ENCODE measurements around the gene STAM2. TPM values are rescaled to one million over a fixed set of nuclear protein-coding genes. Genes with fewer than 3 reads are reported as not detected.
A peak's percentile ranks its signal among the peaks of the same experiment; 100 is the strongest.
"Not testable (repeated sequence)": the region's sequence is repeated elsewhere in the genome, so short reads cannot be mapped to it uniquely, and the experiment has no call there.

STAM2 gene
- polyA plus RNA-seq, 6 donors from 2014 or later: 2.8 to 9.8 (median 7.6) TPM

DNA sequence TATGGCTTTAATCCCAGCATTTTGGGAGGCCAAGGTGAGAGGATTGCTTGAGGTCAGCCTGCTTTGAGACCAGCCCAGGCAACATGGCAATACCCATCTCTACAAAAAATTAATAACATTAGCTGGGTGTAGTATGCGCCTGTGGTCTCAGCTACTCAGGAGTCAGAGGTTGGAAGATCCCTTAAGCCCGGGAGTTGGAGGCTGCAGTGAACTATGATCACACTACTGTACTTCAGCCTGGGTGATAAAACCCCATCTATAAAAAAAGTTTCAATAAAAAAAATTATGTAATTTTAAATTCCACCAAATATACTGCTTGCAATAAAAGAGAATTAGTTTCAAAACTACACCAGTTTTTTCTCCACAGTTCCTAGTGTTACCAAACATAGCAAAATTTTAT, 53.4 kb downstream of the STAM2 start:
- H3K27me3 Mint-ChIP-seq: no peaks in the 10 kb centered on the region
- no peak overlapping the region for H3K27ac Mint-ChIP-seq
- H3K36me3 Mint-ChIP-seq: peaks cover 0 to 19% of the 10 kb centered on the region in 2 donors
- no peaks in the 10 kb centered on the region for H3K4me1 Mint-ChIP-seq
- no peak for DNase-seq
- H3K4me3 Mint-ChIP-seq: no peak overlapping the region
- H3K9me3 Mint-ChIP-seq: no peaks in the 10 kb centered on the region
- no peak for ATAC-seq (ENCODE audit: low read depth in 2 of 2)

DNA sequence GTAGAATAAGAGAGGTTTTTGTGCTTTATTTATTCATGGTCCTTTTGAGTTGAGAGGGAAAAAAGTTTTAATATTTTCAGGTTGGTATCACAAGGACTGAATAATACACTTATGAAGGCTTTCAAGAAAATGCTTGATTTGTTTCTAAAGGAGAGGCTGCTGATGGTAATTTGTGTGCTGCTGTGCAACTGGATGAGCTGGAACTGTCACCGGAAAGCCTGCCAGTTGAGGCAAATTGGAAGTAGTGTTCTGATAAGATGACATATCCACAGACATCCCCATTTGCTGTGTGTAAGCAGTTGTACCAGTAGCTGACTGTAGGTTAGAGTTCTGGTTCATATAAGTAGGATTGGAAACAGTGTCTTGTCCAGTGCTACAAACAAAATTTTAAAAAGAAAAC, 55.1 kb downstream of the STAM2 start:
- peak overlapping the region in 1 of 6 donors; percentile 16 for H3K27ac Mint-ChIP-seq
- ATAC-seq (ENCODE audit: low read depth in 2 of 2) (no peak), DNase-seq (no peak)
- H3K4me3 Mint-ChIP-seq: no peak overlapping the region
- no peaks in the 10 kb centered on the region for H3K9me3 Mint-ChIP-seq
- H3K36me3 Mint-ChIP-seq: peaks cover 0 to 23% of the 10 kb centered on the region in 2 donors
- H3K27me3 Mint-ChIP-seq: no peaks in the 10 kb centered on the region
- no peaks in the 10 kb centered on the region for H3K4me1 Mint-ChIP-seq

DNA sequence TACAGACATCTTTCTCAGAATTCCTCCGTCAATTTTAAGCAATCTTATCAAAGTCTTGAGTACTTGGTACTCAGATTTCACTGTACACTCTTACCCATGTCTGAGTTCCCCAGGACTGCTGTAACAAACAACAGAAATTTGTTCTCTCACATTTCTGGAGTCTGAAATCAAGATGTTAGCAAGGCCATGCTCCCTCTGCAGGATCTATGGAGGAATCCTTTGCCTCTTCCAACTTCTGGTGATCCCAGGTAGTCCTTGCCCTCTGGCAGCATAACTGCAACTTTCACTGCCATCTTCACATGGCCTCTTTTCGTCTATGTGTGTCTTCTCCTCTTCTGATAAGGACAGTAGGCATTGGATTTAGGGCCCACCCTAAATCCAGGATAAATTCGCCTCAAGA, 59.6 kb downstream of the STAM2 start:
- no peak for ATAC-seq (ENCODE audit: low read depth in 2 of 2)
- H3K4me3 Mint-ChIP-seq: no peak overlapping the region
- peak overlapping the region in 1 of 6 donors; percentile 60 for H3K27ac Mint-ChIP-seq
- DNase-seq: no peak
- H3K9me3 Mint-ChIP-seq: peaks cover 0 to 3% (median 0%) of the 10 kb centered on the region in 7 donors
- H3K27me3 Mint-ChIP-seq: no peaks in the 10 kb centered on the region
- peaks cover 0 to 11% of the 10 kb centered on the region in 2 donors for H3K36me3 Mint-ChIP-seq
- H3K4me1 Mint-ChIP-seq: peaks cover 0 to 6% (median 3%) of the 10 kb centered on the region in 3 donors

DNA sequence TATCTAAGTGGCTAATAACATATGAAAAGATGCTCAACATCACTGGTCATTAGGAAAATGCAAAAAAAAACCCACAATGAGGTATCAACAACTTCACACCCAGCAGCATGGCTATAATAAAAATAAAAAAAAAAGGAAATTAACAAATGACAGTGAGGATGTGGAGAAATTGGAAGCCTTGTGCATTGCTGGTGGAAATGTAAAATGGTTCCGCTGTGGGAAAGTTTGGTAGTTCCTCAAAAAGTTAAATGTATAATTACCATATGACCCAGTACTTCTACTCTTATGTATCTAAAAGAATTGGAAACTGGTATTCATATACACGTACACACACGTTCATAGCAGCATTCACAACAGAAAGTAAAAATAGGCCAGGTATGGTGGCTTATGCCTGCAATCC, 61.2 kb downstream of the STAM2 start:
- Mint-ChIP-seq H3K27ac (no peak overlapping the region), H3K9me3 (peaks cover 0 to 3% (median 0%) of the 10 kb centered on the region in 7 donors), H3K27me3 (no peaks in the 10 kb centered on the region), H3K4me1 (peaks cover 0 to 6% (median 3%) of the 10 kb centered on the region in 3 donors), H3K36me3 (peaks cover 0 to 7% of the 10 kb centered on the region in 2 donors), H3K4me3 (no peak overlapping the region)
- no peak for DNase-seq
- ATAC-seq (ENCODE audit: low read depth in 2 of 2): no peak

DNA sequence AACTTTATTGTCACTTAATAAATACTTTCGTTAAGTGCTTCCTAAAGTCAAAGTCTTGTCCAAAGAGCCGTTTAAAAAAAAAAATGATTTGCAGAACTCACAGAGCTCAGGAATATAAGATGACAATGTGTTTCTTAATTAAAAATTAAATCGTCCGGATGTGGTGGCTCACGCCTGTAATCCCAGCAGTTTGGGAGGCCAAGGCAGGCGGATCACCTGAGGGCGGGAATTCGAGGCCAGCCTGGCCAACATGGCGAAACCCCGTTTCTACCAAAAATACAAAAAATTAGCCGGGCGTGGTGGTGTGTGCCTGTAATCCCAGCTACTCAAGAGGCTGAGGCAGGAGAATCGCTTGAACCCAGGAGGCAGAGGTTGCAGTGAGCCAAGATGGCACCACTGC, 68.4 kb downstream of the STAM2 start:
- not testable (repeated sequence) for H3K4me1 Mint-ChIP-seq; H3K36me3 Mint-ChIP-seq; DNase-seq; ATAC-seq (ENCODE audit: low read depth in 2 of 2); H3K27me3 Mint-ChIP-seq; H3K9me3 Mint-ChIP-seq; H3K27ac Mint-ChIP-seq; H3K4me3 Mint-ChIP-seq

DNA sequence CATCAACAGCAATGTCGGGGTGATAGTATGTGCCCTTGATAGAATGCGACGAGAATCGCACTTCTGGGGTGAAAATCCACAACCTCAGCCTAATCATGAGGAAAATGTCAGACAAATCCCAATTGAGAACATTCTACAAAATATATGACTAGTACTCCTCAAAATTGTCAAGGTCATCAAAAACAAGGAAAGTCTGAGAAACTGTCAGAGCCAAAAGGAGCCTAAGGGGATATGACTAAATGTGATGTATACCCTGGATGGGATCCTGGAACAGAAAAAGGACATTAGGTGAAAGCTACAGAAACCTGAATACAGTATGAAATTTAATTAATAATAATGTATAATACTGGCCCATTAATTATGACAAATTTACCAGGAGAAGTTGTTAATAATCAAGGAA, 69.1 kb downstream of the STAM2 start:
- H3K27ac Mint-ChIP-seq: no peak overlapping the region

DNA sequence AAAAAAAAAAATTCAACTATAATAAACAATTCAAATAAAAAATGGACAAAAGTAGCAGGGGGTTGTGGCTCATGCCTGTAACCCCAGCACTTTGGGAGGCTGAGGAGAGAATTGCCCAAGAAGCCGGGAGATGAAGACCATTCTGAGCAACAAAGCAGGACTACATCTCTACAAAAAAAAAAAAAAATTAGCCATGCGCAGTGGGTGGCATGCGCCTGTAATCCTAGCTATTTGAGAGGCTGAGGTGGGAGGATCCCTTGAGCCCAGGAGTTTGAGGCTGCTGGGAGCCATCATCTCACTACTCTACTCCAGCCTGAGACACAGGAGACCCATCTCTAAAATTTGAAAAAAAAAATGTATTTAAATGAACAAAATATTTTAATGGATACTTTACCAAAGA, 72.3 kb downstream of the STAM2 start:
- DNase-seq: no peak
- no peaks in the 10 kb centered on the region for H3K9me3 Mint-ChIP-seq
- ATAC-seq (ENCODE audit: low read depth in 2 of 2): no peak
- no peaks in the 10 kb centered on the region for H3K36me3 Mint-ChIP-seq
- peaks cover 16 to 32% (median 30%) of the 10 kb centered on the region in 3 donors for H3K27me3 Mint-ChIP-seq
- H3K4me3 Mint-ChIP-seq: no peak overlapping the region
- H3K4me1 Mint-ChIP-seq: peaks cover 10 to 15% (median 10%) of the 10 kb centered on the region in 3 donors
- H3K27ac Mint-ChIP-seq: no peak overlapping the region

More for the DNA sequence above, 69.1 kb downstream of the STAM2 start:
- Mint-ChIP-seq H3K36me3 (no peaks in the 10 kb centered on the region), H3K9me3 (no peaks in the 10 kb centered on the region), H3K4me3 (no peak overlapping the region), H3K4me1 (no peaks in the 10 kb centered on the region), H3K27me3 (peaks cover 0 to 9% (median 9%) of the 10 kb centered on the region in 3 donors)
- DNase-seq (no peak), ATAC-seq (ENCODE audit: low read depth in 2 of 2) (no peak)

DNA sequence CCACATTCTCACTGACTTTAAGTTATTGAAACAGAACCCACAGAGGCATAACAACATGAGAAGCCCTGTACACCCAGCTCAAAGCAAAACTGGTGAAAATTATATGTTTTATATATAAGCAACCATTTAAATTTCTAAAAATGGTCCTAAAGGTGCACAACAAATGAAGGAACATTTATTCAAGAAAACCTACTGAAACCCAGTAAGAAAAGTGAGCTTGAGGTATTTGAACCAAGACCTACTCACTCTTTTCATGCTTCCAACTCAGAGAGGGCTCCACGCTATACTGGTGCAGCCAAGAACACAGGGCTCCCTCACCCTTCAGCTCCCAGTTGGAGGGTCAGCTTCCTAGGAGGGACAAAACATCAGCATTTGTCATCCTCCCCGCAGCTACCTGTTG, 74.6 kb downstream of the STAM2 start:
- ATAC-seq (ENCODE audit: low read depth in 2 of 2): no peak
- peaks cover 26 to 44% (median 42%) of the 10 kb centered on the region in 3 donors for H3K27me3 Mint-ChIP-seq
- H3K27ac Mint-ChIP-seq: no peak overlapping the region
- no peak for DNase-seq
- peaks cover 17 to 27% (median 21%) of the 10 kb centered on the region in 3 donors for H3K4me1 Mint-ChIP-seq
- H3K36me3 Mint-ChIP-seq: no peaks in the 10 kb centered on the region
- no peak overlapping the region for H3K4me3 Mint-ChIP-seq
- H3K9me3 Mint-ChIP-seq: no peaks in the 10 kb centered on the region

DNA sequence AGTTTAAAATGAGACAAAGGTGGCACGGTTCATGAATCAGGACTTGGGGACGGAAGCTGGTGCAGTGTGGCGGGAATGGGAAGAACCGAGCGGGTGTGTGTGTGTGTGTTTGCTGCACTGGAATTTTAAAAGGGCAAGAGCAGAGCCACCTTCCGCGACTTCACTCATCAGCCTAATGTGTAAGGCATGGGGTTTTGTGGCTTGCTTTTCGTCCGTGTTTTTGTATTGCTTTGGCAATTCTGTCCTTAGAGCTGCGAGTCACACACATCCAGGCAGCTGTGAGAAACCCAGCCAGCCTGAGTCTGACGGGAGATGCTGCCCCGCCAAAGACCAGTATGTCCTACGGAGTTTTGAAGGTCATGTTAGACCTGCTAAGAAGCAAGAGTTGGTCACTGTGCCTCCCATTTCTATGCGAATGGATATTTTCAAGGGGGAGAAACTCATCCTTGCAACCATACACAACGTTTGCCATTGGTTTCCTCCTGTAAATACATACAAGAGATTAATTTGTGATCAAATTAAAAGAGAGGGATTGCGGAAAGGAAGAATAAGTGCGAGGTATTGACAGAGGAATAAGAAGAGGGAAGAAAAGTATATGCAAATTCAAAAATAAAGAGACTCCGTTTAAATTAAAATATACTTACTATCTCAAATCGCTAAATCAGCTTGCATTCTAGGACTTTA, 76.1 kb downstream of the STAM2 start:
- DNase-seq (no peak), ATAC-seq (ENCODE audit: low read depth in 2 of 2) (peak in 1 of 2 donors; percentile 12)
- Mint-ChIP-seq H3K4me3 (peak overlapping the region; percentile 84 to 97 (median 88)), H3K27ac (peak overlapping the region in 3 of 6 donors; percentile 42 to 88 (median 86)), H3K4me1 (peaks cover 17 to 27% (median 21%) of the 10 kb centered on the region in 3 donors), H3K27me3 (peaks cover 26 to 42% (median 41%) of the 10 kb centered on the region in 3 donors), H3K36me3 (no peaks in the 10 kb centered on the region), H3K9me3 (no peaks in the 10 kb centered on the region)

DNA sequence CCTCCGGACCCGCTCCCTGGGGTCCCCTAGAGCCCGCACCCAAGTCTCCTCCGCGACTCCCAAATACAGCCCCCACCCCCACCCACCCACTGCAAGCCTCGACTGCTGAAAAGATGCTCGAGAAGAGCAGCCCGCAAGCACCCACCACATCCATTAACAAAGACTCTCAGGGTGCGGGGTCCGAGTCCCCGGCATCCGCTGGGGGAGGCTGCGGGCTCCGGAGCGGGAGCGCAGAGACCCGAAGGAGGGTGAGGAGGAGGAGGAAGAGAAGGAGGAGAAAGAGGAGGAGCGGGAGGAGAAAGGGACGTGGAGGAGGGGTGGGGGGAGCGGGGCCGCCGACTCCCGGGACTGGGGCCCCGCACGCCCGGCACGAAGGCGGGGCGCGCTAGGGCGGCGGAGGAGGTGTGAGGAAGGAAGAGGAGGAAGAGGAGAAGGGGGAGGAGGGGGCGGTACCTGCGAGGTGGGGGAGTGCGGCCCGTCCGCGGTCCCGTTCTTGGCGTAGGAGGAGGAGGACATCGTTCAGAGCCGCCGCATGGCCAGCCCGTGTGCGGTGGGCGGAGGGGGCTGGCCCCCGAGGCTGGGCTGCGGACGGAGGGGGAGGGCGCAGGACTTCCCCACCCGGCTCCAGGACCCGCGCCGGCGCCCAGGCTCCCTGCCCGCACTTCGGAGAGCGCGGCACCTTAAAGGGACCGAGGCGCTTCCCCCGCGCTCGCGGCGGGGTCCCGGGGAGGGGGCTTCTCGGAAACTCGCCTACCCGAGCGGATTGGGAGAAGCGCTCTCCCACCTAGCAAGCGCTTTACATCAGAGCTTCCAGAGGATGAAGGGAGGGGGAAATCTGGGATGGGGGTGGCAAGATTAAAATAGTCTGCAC, 76.8 kb downstream of the STAM2 start, which contains the start of gene CACNB4:
Gene CACNB4, minus strand, starts transcription at position 549 of the 871 bp plus-strand sequence.
- peak; percentile 4 for DNase-seq
- H3K4me3 Mint-ChIP-seq: peak within 1 kb of the TSS; percentile 84 to 97 (median 88)
- no peaks in the 10 kb centered on the region for H3K36me3 Mint-ChIP-seq
- H3K4me1 Mint-ChIP-seq: peaks cover 17 to 27% (median 21%) of the 10 kb centered on the region in 3 donors
- no peaks in the 10 kb centered on the region for H3K9me3 Mint-ChIP-seq
- peak within 1 kb of the TSS in 4 of 6 donors; percentile 38 to 88 (median 72) for H3K27ac Mint-ChIP-seq
- ATAC-seq (ENCODE audit: low read depth in 2 of 2): peak; percentile 49 to 59
- peaks cover 26 to 34% (median 34%) of the 10 kb centered on the region in 3 donors for H3K27me3 Mint-ChIP-seq

DNA sequence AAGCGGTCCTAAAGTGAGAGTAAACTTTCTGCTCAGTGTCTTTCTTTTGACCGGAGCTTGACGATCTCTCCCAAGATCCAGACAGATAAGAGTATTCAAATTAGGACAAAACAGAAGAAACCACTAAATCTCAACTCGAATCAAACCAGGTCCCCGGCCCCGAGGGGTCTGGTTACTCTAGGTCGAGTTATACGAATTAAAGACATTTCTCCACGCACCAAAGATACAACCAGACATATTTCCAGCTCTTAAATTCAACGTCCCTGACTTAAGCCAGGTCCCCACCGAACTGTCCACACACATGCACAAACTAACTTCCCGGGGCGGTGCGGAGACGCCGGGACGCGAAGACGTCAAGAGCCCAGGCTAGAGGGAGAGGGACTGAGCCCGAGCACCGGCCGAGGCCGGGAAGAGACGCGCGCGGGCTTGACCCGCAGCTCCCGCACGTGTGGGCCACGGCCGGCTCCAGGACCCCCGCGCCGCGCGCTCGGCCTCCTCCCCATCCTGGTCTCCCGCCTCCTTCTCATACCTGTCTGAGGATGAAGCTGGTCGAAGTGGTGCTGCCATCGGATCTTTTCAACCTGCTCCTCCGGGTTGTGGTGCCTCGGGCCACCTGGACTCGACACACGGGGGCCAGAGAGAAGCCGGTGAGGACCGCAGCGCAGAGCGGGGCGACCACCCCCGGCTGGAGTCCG, 77.6 kb downstream of the STAM2 start:
- peaks cover 17 to 27% (median 21%) of the 10 kb centered on the region in 3 donors for H3K4me1 Mint-ChIP-seq
- peak overlapping the region in 2 of 6 donors; percentile 38 to 60 for H3K27ac Mint-ChIP-seq
- peak; percentile 8 for DNase-seq
- no peaks in the 10 kb centered on the region for H3K9me3 Mint-ChIP-seq
- peak overlapping the region; percentile 66 to 90 (median 86) for H3K4me3 Mint-ChIP-seq
- ATAC-seq (ENCODE audit: low read depth in 2 of 2): peak; percentile 37 to 44
- peaks cover 26 to 34% (median 33%) of the 10 kb centered on the region in 3 donors for H3K27me3 Mint-ChIP-seq
- H3K36me3 Mint-ChIP-seq: no peaks in the 10 kb centered on the region

DNA sequence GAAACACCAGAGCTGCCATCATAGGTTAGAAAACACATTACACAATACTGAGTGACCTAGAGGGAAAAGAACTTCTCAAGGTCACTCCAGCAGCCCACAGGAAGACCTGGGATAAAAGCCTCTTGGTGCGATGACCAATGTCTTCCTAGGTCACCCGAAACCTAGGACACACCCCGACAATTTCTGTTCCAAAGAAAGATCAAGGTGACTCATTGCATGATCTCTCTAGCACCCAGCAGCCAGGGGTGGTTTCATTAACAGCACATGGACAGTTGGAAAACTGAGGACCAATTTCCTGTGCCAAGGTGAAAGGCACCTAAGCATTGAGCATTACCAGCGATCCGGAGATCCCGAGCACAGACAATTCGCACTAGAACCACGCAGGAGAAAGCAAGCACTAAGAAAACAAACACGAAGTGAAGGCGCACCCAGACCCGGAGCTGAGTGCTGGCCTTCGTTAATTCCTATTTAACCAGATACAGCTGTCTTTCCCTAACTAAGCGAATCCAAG, 78.2 kb downstream of the STAM2 start:
- peaks cover 17 to 27% (median 21%) of the 10 kb centered on the region in 3 donors for H3K4me1 Mint-ChIP-seq
- ATAC-seq (ENCODE audit: low read depth in 2 of 2) (peak in 1 of 2 donors; percentile 21), DNase-seq (no peak)
- H3K27me3 Mint-ChIP-seq: peaks cover 26 to 34% (median 33%) of the 10 kb centered on the region in 3 donors
- peak overlapping the region in 1 of 6 donors; percentile 12 for H3K27ac Mint-ChIP-seq
- no peaks in the 10 kb centered on the region for H3K9me3 Mint-ChIP-seq
- H3K36me3 Mint-ChIP-seq: no peaks in the 10 kb centered on the region
- H3K4me3 Mint-ChIP-seq: peak overlapping the region; percentile 66 to 90 (median 86)

DNA sequence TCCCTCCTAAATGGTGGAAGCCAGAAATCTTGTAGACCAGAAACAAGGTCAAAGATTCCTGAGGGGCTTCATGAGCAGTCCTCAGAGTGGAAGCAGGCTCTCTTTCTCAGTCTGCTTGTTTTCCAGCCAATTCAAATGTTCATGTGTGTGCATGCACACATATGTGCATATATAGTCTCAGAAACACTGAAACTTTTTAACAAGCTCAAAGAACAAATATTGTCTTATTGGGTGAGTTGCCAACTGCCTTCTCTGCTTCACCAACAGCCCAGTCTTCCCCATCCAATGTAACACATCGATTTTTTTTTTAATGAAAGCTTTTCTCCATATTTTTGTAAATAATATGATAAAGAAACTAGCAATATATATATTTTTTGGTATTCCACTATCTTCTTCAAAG, 80.4 kb downstream of the STAM2 start:
- H3K9me3 Mint-ChIP-seq: no peaks in the 10 kb centered on the region
- H3K27me3 Mint-ChIP-seq: peaks cover 19 to 29% (median 27%) of the 10 kb centered on the region in 3 donors
- H3K4me1 Mint-ChIP-seq: peaks cover 16 to 27% (median 19%) of the 10 kb centered on the region in 3 donors
- DNase-seq (no peak), ATAC-seq (ENCODE audit: low read depth in 2 of 2) (no peak)
- no peaks in the 10 kb centered on the region for H3K36me3 Mint-ChIP-seq
- no peak overlapping the region for H3K27ac Mint-ChIP-seq
- H3K4me3 Mint-ChIP-seq: no peak overlapping the region

Measured in naive B cell (primary cell).